ENCODE results near the gene RUFY4.

- no peak for TF ChIP-seq CTCF (IDR thresholded peaks at IDR 0.05)
- TF ChIP-seq JUN (IDR thresholded peaks at IDR 0.05), result no peak
- TF ChIP-seq RNF2 (IDR thresholded peaks at IDR 0.05; ENCODE audit: borderline replicate concordance, low read depth), result no peak
- TF ChIP-seq POLR2A (IDR thresholded peaks at IDR 0.05; ENCODE audit: low read length), result no peak
Measured at GRCh38 chr2:218081063-218081462, 12.0 kb downstream of the RUFY4 start.

All from A549 (cell line).